ENCODE results near the gene CAPNS1. TPM values are rescaled to one million over a fixed set of nuclear protein-coding genes. Genes with fewer than 3 reads are reported as not detected.

CAPNS1 gene
- total and polyA plus RNA-seq, 2 of the 13 experiments (the other 11 are each of a cell fraction or from before 2014, with no cell fraction given), result 322 to 526 TPM

- TF ChIP-seq ETV5 (CRISPR knock-in tag; IDR thresholded peaks at IDR 0.05; ENCODE audit: borderline replicate concordance) (peak; percentile 85), ZNF598 (CRISPR knock-in tag; IDR thresholded peaks at IDR 0.05; ENCODE audit: borderline replicate concordance) (no peak), ZNF430 (CRISPR knock-in tag; IDR thresholded peaks at IDR 0.05) (peak; percentile 65; the same call in 1 of the 2 replicates), MXD1 (CRISPR knock-in tag; IDR thresholded peaks at IDR 0.05) (no peak), FOXP1 (IDR thresholded peaks at IDR 0.05) (0 out of 2 replicates have a peak, but pooled peaks have one; percentile 19), FOXP1 (CRISPR knock-in tag; IDR thresholded peaks at IDR 0.05) (peak; percentile 94), TBL1XR1 (IDR thresholded peaks at IDR 0.05; ENCODE audit: borderline replicate concordance, low read length, partially characterized antibody) (no peak), ZBTB21 (CRISPR knock-in tag; IDR thresholded peaks at IDR 0.05) (no peak), PATZ1 (CRISPR knock-in tag; IDR thresholded peaks at IDR 0.05) (peak; percentile 97), TCF7L2 (IDR thresholded peaks at IDR 0.05; ENCODE audit: low read depth, low read length) (no peak), ZNF720 (CRISPR knock-in tag; IDR thresholded peaks at IDR 0.05) (no peak), REPIN1 (CRISPR knock-in tag; IDR thresholded peaks at IDR 0.05; ENCODE audit: borderline replicate concordance, low read depth) (peak; percentile 78), EED (CRISPR knock-in tag; IDR thresholded peaks at IDR 0.05) (no peak), ZNF142 (CRISPR knock-in tag; IDR thresholded peaks at IDR 0.05) (no peak), HOXA7 (CRISPR knock-in tag; IDR thresholded peaks at IDR 0.05) (no peak), ZKSCAN8 (CRISPR knock-in tag; IDR thresholded peaks at IDR 0.05; ENCODE audit: borderline replicate concordance) (peak; percentile 70; the same call in 1 of the 2 replicates), KAT2B (IDR thresholded peaks at IDR 0.05; ENCODE audit: borderline replicate concordance, low read depth, low read length) (no peak), TEAD3 (CRISPR knock-in tag; optimal IDR thresholded peaks at IDR 0.05; ENCODE audit: borderline replicate concordance) (peak; percentile 85), SNAPC2 (CRISPR knock-in tag; IDR thresholded peaks at IDR 0.05) (peak; percentile 75; the same call in 1 of the 2 replicates), KDM1A (CRISPR knock-in tag; IDR thresholded peaks at IDR 0.05) (peak; percentile 85), ATF7 (IDR thresholded peaks at IDR 0.05) (no peak), ATF7 (CRISPR knock-in tag; IDR thresholded peaks at IDR 0.05) (0 out of 2 replicates have a peak, but pooled peaks have one; percentile 38)
Observed at GRCh38 chr19:36120092-36120983, 19.5 kb upstream of the CAPNS1 start (continued).

All from HepG2 (cell line).